ENCODE results near the gene PNLIPRP2. TPM values are rescaled to one million over a fixed set of nuclear protein-coding genes. Genes with fewer than 3 reads are reported as not detected.

The PNLIPRP2 gene
- total and polyA plus RNA-seq, 2 of the 8 experiments (the other 6 are each of a cell fraction or from before 2014, with no cell fraction given): 0.11 TPM; not detected in 1

- no peak overlapping the region for H3K4me2 ChIP-seq (ENCODE audit: insufficient read depth in 1 of 2, low read depth in 2 of 2, low read length in 2 of 2)
- peaks cover 2% of the 10 kb centered on the region; the same call in 1 of the 2 replicates for H3K79me1 ChIP-seq (ENCODE audit: low read depth, low read length)
- H3K23ac ChIP-seq (ENCODE audit: insufficient read length): no peak overlapping the region
- no peak overlapping the region for H4K8ac ChIP-seq (ENCODE audit: extremely low read depth, insufficient read depth, low read length)
- no peaks in the 10 kb centered on the region for H3K9me3 ChIP-seq (ENCODE audit: insufficient read depth in 2 of 2, low read depth in 1 of 2, low read length in 1 of 2)
- 93% methylated on average over 5 of the region's 5 CpGs; no CpG with 5 or more reads in 1 of the 2 experiments for WGBS, 2 experiments (ENCODE audit: extremely low coverage in 1 of 2, insufficient coverage in 1 of 2, insufficient read length in 1 of 2, insufficient replicate concordance in 2 of 2, low coverage in 1 of 2, low lambda C conversion rate in 2 of 2, missing lambda C conversion rate in 1 of 2)
- H2BK20ac ChIP-seq (ENCODE audit: low read length): no peak overlapping the region
- H3K23me2 ChIP-seq (ENCODE audit: low read depth, low read length): no peaks in the 10 kb centered on the region; the same call in none of the 2 replicates
- no peak overlapping the region for H2AFZ ChIP-seq (ENCODE audit: low read length)
- no peak overlapping the region for H3K4ac ChIP-seq (replicated peaks; ENCODE audit: insufficient read length, low read depth, low read length)
- no peaks in the 10 kb centered on the region for H3K27me3 ChIP-seq (replicated peaks in 1 of 4; ENCODE audit: control insufficient read depth in 3 of 4, extremely low read depth in 1 of 4, insufficient read depth in 3 of 4, low read length in 3 of 4)
- CTCF ChIA-PET (ENCODE audit: partially characterized antibody): interaction anchor here (1.1 to 3.7 kb wide), 4 partner anchors 9 to 45 kb away, joined by 3 to 26 read pairs (median 4); no protein-coding TSS in a partner anchor
- H3K4me1 ChIP-seq (replicated peaks in 1 of 4; ENCODE audit: control insufficient read depth in 3 of 4, insufficient read depth in 4 of 4, low read length in 3 of 4): peaks cover 0 to 15% (median 12%) of the 10 kb centered on the region in 4 experiments; a peak in 6 of 7 replicates
- H4K5ac ChIP-seq (ENCODE audit: insufficient read length, low read depth, low read length): no peak overlapping the region
- no peak overlapping the region for H3K18ac ChIP-seq (ENCODE audit: extremely low read depth, low read length)
- no peak overlapping the region for H3K4me3 ChIP-seq (ENCODE audit: extremely low read depth in 1 of 4, insufficient read depth in 2 of 4, low read depth in 3 of 4, low read length in 4 of 4)
- H2AK5ac ChIP-seq (ENCODE audit: low read depth, low read length): no peak overlapping the region
- H4K20me1 ChIP-seq (replicated peaks in 1 of 2; ENCODE audit: control insufficient read depth in 1 of 2, insufficient read depth in 2 of 2, low read length in 2 of 2): no peaks in the 10 kb centered on the region
- peaks cover 0 to 6% (median 1%) of the 10 kb centered on the region in 4 experiments; a peak in 6 of 8 replicates for H3K36me3 ChIP-seq (ENCODE audit: control insufficient read depth in 2 of 4, insufficient read depth in 4 of 4, low read length in 3 of 4)
- H2BK5ac ChIP-seq (ENCODE audit: low read depth, low read length): no peak overlapping the region
- H3K14ac ChIP-seq (ENCODE audit: insufficient read length): no peak overlapping the region
- H2BK15ac ChIP-seq (ENCODE audit: low read length): no peak overlapping the region
- no peak for TF ChIP-seq ASH2L (IDR thresholded peaks at IDR 0.05; ENCODE audit: low read length)
- TF ChIP-seq, protein P1, sequence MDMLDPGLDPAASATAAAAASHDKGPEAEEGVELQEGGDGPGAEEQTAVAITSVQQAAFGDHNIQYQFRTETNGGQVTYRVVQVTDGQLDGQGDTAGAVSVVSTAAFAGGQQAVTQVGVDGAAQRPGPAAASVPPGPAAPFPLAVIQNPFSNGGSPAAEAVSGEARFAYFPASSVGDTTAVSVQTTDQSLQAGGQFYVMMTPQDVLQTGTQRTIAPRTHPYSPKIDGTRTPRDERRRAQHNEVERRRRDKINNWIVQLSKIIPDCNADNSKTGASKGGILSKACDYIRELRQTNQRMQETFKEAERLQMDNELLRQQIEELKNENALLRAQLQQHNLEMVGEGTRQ (IDR thresholded peaks at IDR 0.05; ENCODE audit: low read length): no peak
- TF ChIP-seq ZNF274 (IDR thresholded peaks at IDR 0.05; ENCODE audit: borderline replicate concordance, extremely low read depth, low read length): no peak
- TF ChIP-seq JUN (IDR thresholded peaks at IDR 0.05; ENCODE audit: low read depth, low read length): no peak
- TF ChIP-seq TBP (IDR thresholded peaks at IDR 0.05; ENCODE audit: low read depth, low read length): no peak
- no peak for TF ChIP-seq SUZ12 (IDR thresholded peaks at IDR 0.05; ENCODE audit: low read length)
- no peak for TF ChIP-seq NANOG (IDR thresholded peaks at IDR 0.05; ENCODE audit: insufficient read depth, low read depth, low read length, poor library complexity, severe bottlenecking)
- no peak for TF ChIP-seq SAP30 (IDR thresholded peaks at IDR 0.05; ENCODE audit: insufficient read depth, insufficient replicate concordance, low read length)
- TF ChIP-seq CTBP2 (IDR thresholded peaks at IDR 0.05; ENCODE audit: borderline replicate concordance, insufficient read depth, insufficient read length, low read length): no peak
- POLR2A ChIA-PET (ENCODE audit: partially characterized antibody): no interaction called here
- H2BK12ac ChIP-seq (ENCODE audit: low read depth, low read length): no peak overlapping the region
- H3K9ac ChIP-seq (replicated peaks in 1 of 4; ENCODE audit: extremely low read depth in 1 of 4, low read depth in 3 of 4, low read length in 3 of 4): no peak overlapping the region
- FAIRE-seq: no peak
- H3K79me2 ChIP-seq (ENCODE audit: control insufficient read depth in 1 of 2, insufficient read depth in 2 of 2, low read length in 2 of 2): 0 out of 4 replicates have a peak, but pooled peaks cover 0 to 4% of the 10 kb centered on the region in 2 experiments
- H3K27ac ChIP-seq (ENCODE audit: low read depth, low read length): no peak overlapping the region
- no peak overlapping the region for H2BK120ac ChIP-seq (replicated peaks; ENCODE audit: low read depth, low read length)
- no peak overlapping the region for H4K91ac ChIP-seq (replicated peaks; ENCODE audit: insufficient read length, low read length)
- no peak overlapping the region for H3K56ac ChIP-seq (replicated peaks; ENCODE audit: insufficient read length, low read depth, low read length)
- DNase-seq (ENCODE audit: low read depth in 1 of 2, low spot score in 2 of 2): no peak
Observed at GRCh38 chr10:116672891-116673290, 52.1 kb downstream of the PNLIPRP2 start.
